Measurements from ENCODE around the gene RFPL1.

RFPL1 gene

DNA sequence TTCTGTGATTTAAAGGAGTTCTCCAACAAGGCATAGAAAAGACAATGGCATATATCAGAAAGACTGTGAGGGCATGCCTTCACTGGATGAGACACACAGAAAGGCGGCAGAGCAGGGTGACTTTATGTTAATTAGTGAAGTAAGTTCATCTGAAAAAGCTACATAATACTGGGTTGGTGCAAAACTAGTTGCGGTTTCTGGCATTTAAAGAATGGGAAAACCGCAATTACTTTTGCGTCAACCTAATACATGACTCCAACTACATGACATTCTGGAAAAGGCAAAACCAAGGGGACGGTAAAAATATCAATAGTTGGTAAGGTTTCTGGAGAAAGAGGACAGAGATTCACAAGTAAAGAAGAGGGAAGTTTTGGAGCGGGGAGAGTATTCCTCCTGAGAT lies 5.1 kb downstream of the RFPL1 start:
- DNase-seq (ENCODE audit: low read depth): no peak

- no peak for DNase-seq (ENCODE audit: low read depth)
Observed at GRCh38 chr22:29443861-29444792, 5.7 kb downstream of the RFPL1 start.

DNA sequence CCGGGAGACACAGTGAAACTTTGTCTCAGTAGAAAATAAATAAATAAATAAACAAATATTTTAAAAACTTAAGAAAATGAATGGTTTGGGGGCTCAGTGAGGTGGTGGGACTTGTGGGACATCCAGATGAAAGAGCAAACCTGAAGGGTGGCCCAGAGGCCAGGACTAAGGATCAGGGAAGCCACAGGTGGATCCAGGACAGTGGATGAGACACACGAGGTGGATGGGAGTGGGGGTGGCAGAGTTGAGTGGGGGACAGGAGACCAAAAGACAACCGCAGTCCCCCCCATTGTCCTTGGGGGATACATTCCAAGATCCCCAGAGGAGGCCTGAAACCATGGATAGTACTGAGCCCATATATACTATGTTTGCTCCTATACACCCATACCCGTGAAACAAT lies 7.1 kb downstream of the RFPL1 start:
- no peak for DNase-seq (ENCODE audit: low read depth)

DNA sequence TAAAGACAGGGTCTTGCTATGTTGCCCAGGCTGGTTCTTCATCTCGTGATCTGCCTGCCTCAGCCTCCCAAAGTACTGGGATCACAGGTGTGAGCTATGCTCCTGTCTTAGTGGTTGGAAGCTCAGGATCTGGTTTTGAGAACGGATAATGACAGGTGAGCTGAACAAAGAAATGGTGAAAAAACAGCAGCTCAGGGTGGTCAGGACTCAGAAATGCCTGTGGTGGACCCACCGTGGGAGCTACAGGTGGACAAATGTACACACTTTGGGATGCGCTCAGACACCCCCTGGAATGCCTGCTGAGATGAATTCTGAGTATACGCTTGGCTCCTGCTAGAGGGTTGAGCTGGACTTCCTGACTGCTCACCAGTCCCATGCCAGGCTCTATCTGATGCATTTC lies 9.5 kb downstream of the RFPL1 start:
- no peak for DNase-seq (ENCODE audit: low read depth)

GRCh38 chr22:29449296-29449875 lies 11.0 kb downstream of the RFPL1 start:
- DNase-seq (ENCODE audit: low read depth): no peak

GRCh38 chr22:29450222-29450621 lies 11.8 kb downstream of the RFPL1 start:
- DNase-seq (ENCODE audit: low read depth): no peak

DNA sequence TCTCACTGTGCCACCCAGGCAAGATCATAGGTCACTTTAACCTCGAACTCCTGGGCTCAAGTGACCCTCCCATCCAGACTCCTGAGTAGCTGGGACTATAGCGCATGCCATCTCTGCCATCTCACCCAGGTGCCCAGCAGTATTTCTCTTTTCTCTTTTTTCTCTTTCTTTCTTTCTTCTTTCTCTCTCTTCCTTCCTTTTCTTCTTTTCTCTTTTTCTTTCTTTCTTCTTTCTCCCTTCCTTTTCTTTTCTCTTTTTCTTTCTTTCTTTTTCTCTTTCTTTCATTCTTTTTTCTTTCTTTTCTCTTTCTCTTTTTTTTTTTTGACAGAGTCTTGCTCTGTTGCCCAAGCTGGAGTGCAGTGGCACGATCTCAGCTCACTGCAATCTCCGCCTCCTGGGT lies 13.5 kb downstream of the RFPL1 start:
- no peak for DNase-seq (ENCODE audit: low read depth)

DNA sequence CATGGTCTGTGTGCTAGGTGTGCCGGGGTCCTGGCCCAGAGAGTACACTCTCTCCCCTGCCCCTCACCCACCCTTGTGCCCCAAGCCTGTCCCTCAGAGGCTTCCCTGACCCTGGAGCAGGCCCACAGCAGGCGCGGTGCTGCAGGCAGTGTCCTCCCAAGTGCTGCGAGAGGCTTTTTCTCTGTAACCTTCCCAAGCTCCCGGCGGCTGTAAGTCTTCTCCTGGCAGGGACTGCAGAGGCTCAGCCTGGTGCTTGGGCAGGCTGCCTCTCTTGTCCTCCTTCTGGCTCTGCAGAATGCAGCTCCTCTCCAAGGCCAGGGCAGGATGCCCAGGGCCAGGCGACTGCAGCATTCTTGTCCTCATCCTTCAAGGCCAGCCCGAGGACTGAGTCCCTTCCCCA lies 15.9 kb downstream of the RFPL1 start:
- DNase-seq (ENCODE audit: low read depth): no peak

GRCh38 chr22:29456211-29456671 lies 17.9 kb downstream of the RFPL1 start:
- no peak for DNase-seq (ENCODE audit: low read depth)

GRCh38 chr22:29457730-29458129 lies 19.3 kb downstream of the RFPL1 start:
- no peak for DNase-seq (ENCODE audit: low read depth)

DNA sequence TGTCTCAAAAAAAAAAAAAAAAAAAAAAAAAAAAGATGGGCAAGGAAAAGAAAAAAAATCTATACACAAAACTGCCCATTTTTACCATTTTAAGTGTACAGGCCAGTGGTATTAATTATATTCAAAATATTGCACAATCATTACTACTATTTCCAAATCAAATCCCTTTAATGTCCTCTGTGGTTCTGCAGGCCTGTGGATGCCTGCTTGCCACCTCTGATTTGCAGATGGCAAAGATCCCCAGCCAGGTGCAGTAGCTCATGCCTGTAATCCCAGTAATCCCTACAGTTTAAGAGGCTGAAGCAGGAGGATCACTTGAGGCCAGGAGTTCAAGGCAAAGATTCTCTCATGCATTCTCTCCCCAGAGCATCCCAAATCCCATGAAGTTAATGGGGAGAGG lies 20.2 kb downstream of the RFPL1 start:
- DNase-seq (ENCODE audit: low read depth): no peak

DNA sequence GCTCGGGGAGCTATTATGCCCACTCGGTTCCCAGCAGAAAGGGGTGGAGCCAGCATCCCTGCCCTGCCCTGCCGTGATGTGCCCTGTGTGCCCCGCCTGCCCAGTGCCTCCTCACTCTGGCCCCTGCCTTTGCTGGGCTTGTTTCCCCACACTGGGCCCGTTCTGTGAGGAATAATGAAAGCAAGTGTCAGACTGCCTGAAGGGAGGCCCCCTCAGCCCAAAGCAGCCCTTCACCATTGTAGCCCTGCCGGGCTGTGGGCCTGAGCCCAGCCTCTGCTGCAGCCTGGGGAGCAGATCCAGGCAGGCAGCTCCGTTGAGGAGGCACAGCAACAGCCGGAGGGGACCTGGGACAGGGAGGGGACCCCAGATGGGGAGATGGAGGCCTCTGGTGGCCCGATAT lies 21.4 kb downstream of the RFPL1 start:
- DNase-seq (ENCODE audit: low read depth): no peak

DNA sequence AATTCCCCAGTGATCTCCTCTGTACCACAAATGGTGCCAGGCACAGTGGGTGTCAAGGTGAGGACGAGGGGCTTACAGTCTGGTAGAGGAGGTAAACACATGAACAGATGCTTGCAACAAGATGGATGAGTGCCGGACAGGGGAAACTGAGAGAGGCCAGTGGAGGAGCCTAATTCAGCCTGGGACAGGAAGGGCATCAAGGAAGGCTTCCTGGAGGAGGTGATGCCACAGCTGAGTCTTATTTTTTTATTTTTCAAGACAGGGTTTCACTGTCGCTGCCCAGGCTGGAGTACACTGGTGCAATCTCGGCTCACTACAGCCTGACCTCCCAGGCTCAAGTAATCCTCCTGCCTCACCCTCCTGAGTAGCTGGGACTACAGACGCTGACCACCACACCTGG lies 22.9 kb downstream of the RFPL1 start:
- DNase-seq (ENCODE audit: low read depth): no peak

DNA sequence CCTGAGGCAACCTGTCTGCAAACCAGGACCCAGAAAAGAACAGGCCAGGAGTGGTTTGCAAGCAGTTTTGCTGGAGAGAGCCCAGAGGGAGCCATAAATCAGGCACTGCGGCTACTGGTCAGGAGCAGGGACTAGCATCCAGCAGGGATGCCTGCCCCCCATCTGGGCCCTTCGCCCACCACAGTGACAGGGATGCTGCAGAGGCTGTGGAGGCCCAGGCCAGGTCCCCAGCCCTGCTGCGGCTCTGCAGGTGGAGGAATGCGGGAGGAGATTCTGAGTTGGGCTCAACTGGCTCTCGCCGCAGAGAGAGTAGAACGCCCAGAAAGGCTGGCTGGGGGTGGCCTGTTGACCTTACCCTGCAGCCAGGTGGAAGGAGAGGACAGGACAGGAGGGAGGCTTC lies 25.2 kb downstream of the RFPL1 start:
- DNase-seq (ENCODE audit: low read depth): no peak

- DNase-seq (ENCODE audit: low read depth): no peak
Observed at GRCh38 chr22:29464581-29464980, 26.2 kb downstream of the RFPL1 start.

- DNase-seq (ENCODE audit: low read depth): no peak
Observed at GRCh38 chr22:29469755-29470154, 31.4 kb downstream of the RFPL1 start.

DNA sequence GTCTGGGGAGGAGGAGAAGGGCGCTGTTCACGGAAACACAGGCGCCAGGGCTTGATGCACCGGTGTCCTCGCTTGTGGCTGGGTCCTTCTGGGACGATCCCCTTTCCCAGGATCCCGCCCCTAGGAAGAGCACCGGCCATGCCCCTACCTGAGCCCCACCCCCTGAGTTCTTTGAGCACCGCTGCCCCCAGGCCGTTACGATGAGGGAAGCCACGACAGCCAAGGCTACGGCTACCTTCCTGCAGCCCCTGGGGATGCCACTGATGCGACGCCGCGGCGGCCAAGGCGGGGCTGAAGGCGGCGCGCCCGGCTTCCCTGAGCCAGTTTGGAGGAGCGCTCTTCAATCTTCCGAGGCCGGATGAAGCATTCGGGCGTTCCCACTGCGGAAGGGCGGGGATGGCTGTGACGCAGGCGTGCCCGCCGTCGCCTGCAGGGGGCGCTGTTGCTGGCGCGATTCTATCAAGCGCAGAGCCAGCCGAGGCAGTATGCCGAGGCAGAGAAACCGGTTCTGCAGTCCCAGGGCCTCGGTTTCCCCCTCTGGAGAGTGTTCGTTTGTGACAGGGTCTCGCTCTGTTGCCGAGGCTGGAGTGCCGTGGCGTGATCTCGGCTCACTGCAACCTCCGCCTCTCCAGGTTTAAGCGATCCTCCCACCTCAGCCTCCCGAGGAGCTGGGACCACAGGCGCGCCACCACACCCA lies 31.9 kb downstream of the RFPL1 start:
- DNase-seq (ENCODE audit: low read depth): peak; percentile 61

GRCh38 chr22:29473001-29473400 lies 34.6 kb downstream of the RFPL1 start:
- no peak for DNase-seq (ENCODE audit: low read depth)

DNA sequence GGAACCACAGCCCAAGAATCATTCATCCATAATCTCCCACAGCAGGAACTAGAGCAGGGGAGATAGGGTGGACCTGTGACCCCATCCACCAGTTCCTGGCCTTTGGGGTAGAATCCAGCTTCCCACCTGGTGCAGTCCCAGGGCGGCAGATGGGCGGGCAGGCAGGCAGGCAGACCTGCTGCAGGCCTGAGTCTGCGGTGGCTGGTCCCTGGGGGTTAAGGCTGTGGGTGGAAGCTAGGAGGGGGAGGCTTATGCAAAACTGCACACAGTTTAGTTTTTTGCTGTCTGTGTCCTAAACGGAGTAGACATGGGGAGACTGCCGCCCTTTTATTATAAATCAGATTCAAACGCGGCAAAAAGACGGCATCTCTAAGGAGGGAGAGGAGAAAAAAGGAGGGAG lies 37.2 kb downstream of the RFPL1 start:
- DNase-seq (ENCODE audit: low read depth): no peak

DNA sequence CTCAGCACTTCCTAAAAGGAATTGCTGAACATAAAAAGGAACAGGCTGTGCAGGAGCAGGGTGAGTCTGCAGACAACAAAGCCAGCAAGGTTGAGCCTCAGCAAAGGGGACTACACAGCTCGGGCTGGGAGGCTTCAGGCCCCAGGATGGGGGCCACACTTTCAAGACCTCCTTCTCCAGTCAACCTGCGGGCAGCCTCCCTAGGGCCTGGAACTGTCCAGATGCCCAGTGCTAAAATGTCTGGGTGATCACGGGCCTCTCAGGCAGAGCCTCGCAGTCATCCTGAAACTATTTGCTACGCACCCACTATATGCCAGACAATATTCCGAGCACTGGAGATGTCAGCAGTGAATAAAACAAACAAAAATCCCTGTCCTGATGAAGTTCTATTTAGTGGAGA lies 37.7 kb downstream of the RFPL1 start:
- no peak for DNase-seq (ENCODE audit: low read depth)

DNA sequence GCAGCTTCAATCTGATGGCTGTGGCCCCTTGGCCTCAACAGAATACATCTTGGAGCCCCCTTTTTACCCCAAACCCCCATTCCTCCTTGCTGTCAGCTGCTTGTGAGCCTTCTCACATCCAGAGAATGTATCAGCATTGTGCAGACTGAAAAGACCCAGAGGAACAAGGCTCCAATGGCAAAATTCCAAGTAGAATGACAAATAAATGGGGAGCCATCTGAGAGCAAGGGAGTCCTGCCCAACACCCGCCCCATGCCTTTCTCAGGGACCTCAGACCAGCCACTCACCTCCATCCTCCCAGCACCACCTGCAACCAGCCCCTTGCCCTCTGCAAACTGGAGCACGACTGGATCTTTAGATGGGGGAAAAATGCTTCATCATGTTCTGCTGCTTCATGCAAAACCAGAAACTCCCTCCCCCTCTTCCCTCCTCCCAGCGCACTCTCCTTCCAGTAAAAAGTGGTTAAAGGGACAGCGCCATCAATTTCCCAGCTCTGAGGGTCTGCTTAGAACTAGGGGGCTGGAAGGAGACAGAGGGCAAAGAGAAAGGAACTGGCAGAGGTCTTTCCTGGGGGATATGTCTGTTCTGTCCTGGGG lies 39.4 kb downstream of the RFPL1 start:
- DNase-seq (ENCODE audit: low read depth): no peak
